Pulmonary artery endothelial cell (primary cell): ENCODE data around the gene NT5C. TPM values are rescaled to one million over a fixed set of nuclear protein-coding genes. Genes with fewer than 3 reads are reported as not detected.
A peak's percentile ranks its signal among the peaks of the same experiment; 100 is the strongest.

Experiments used
- DNase-seq: peaks from one replicate; pipeline ENCODE4 v3.0.0-alpha.2; 2011; ENCODE audit warnings: low read depth, low spot score
- total RNA-seq: library from RNA; depleted of rRNA; stranded (reverse); fragments of >200 nt; gene quantifications from 2 replicates; pipeline ENCODE4 v1.2.3, GENCODE V29; 2014

The NT5C gene
- total RNA-seq, 1 donor from 2014 or later: 9.5 TPM

- DNase-seq: no peak
Measured at GRCh38 chr17:75116737-75117136, 14.8 kb downstream of the NT5C start.

GRCh38 chr17:75115555-75115954 lies 16.0 kb downstream of the NT5C start:
- DNase-seq: no peak

- no peak for DNase-seq
Measured at GRCh38 chr17:75114552-75115314, 16.8 kb downstream of the NT5C start.

- DNase-seq: peak; percentile 67
Measured at GRCh38 chr17:75113798-75114551, 17.6 kb downstream of the NT5C start.

- no peak for DNase-seq
Measured at GRCh38 chr17:75111777-75112335, 19.7 kb downstream of the NT5C start.

- DNase-seq: no peak
Measured at GRCh38 chr17:75110234-75110937, 21.2 kb downstream of the NT5C start.

- DNase-seq: no peak
Measured at GRCh38 chr17:75109407-75110233, 21.9 kb downstream of the NT5C start, which contains the start of gene ARMC7. TSS of gene ARMC7 (plus strand) at chr17:75109969. CDS start at chr17:75110289, 320 bp downstream.

GRCh38 chr17:75109046-75109406 lies 22.5 kb downstream of the NT5C start:
- DNase-seq: no peak

- no peak for DNase-seq
Measured at GRCh38 chr17:75108193-75108592, 23.3 kb downstream of the NT5C start.

GRCh38 chr17:75105126-75106080 lies 26.1 kb downstream of the NT5C start:
- peak; percentile 48 for DNase-seq

- DNase-seq: no peak
Measured at GRCh38 chr17:75103601-75104554, 27.7 kb downstream of the NT5C start.

GRCh38 chr17:75102385-75102821 lies 29.1 kb downstream of the NT5C start:
- DNase-seq: no peak

GRCh38 chr17:75099881-75100595 lies 31.5 kb downstream of the NT5C start:
- DNase-seq: no peak

- DNase-seq: no peak
Measured at GRCh38 chr17:75098861-75099260, 32.7 kb downstream of the NT5C start.

GRCh38 chr17:75097865-75098264 lies 33.7 kb downstream of the NT5C start:
- no peak for DNase-seq

GRCh38 chr17:75096082-75096625 lies 35.4 kb downstream of the NT5C start:
- peak; percentile 47 for DNase-seq

GRCh38 chr17:75094871-75095399 lies 36.6 kb downstream of the NT5C start:
- DNase-seq: no peak
